ENCODE data around the gene GRID1.
"Not testable (repeated sequence)": the region's sequence is repeated elsewhere in the genome, so short reads cannot be mapped to it uniquely, and the experiment has no call there.

GRID1 gene

DNA sequence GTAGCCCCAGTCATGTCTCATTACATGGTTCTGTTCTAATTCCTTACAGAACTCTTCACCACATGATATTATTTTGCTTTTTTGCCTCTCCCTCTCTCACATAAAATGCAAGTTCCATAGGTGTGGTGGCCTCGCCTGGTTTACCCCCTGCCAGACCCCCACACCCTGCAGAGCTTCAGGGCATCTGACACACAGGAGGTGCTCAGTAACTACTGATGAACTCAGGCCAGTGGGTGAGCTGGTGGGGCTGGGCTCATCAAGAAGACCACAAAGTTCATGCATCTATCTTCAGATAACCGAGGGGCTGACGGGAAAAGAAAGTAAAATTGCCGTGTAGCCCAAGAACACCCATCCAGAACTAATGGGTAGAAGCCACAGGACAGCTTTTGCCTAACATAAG is 253.1 kb downstream of the GRID1 start:
- Mint-ChIP-seq H3K4me3 (no peak overlapping the region), H3K4me1 (no peaks in the 10 kb centered on the region), H3K27me3 (ENCODE audit: low read depth, poor library complexity) (peaks cover 12% of the 10 kb centered on the region), H3K36me3 (ENCODE audit: low read depth) (no peaks in the 10 kb centered on the region), H3K9me3 (no peaks in the 10 kb centered on the region), H3K27ac (no peak overlapping the region)
- TF ChIP-seq, protein P1, sequence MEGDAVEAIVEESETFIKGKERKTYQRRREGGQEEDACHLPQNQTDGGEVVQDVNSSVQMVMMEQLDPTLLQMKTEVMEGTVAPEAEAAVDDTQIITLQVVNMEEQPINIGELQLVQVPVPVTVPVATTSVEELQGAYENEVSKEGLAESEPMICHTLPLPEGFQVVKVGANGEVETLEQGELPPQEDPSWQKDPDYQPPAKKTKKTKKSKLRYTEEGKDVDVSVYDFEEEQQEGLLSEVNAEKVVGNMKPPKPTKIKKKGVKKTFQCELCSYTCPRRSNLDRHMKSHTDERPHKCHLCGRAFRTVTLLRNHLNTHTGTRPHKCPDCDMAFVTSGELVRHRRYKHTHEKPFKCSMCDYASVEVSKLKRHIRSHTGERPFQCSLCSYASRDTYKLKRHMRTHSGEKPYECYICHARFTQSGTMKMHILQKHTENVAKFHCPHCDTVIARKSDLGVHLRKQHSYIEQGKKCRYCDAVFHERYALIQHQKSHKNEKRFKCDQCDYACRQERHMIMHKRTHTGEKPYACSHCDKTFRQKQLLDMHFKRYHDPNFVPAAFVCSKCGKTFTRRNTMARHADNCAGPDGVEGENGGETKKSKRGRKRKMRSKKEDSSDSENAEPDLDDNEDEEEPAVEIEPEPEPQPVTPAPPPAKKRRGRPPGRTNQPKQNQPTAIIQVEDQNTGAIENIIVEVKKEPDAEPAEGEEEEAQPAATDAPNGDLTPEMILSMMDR (IDR thresholded peaks at IDR 0.05), result no peak
- DNase-seq, result no peak

DNA sequence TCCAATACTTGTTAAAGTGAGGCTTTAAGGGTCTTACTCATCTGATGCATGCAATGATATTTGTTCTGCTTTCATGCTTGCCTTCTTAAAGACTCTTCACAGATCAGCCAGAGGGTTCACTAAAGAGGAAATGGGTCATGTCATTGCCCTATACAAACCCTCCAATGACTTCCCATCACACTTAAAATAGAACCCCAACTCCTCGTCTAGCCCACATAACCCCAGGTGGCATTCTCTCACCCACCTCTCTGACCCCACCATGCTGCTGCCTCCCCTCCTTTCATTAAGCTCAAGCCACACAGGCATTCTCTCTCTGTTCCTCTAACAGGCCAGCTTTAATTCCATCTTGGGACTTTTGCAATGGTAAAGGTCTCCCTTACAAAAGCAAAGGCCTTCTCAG is 253.6 kb downstream of the GRID1 start:
- H3K27ac Mint-ChIP-seq, result no peak overlapping the region
- peaks cover 15% of the 10 kb centered on the region for H3K27me3 Mint-ChIP-seq (ENCODE audit: low read depth, poor library complexity)
- no peak for DNase-seq
- TF ChIP-seq, protein P1 (IDR thresholded peaks at IDR 0.05), result no peak
- no peaks in the 10 kb centered on the region for H3K36me3 Mint-ChIP-seq (ENCODE audit: low read depth)
- no peak overlapping the region for H3K4me3 Mint-ChIP-seq
- no peaks in the 10 kb centered on the region for H3K4me1 Mint-ChIP-seq
- H3K9me3 Mint-ChIP-seq, result no peaks in the 10 kb centered on the region

DNA sequence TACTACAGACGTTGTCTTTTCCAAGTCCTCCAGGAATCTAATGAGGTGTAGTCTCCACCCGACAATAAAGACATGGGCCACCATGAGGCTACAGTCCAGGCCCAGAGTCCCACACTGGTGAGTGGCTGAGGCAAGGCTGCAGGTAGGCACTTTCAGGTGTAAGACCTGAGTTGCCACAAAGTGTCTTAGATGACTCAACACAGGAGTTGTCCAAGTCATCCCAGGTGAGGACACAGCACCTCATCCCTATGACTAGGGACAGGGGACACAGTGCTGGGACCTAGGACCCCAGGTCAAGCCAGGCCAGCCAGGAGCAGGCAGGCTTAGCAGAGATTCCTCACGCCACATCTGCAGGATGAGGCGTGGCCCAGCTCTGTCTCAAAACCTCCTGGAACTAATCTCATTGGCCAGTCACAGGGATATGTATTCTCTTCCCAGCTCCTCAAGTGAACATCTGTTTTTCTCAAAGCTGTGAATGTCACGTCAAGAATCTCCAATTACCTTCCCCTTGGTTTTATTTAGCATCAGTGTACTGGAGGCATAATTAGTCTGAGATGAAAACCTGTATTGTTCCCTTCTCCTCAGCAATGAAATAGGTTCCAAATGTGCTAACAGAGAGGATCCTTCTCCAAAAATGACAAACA is 254.6 kb downstream of the GRID1 start:
- Mint-ChIP-seq H3K4me3 (no peak overlapping the region), H3K9me3 (no peaks in the 10 kb centered on the region), H3K27ac (no peak overlapping the region), H3K27me3 (ENCODE audit: low read depth, poor library complexity) (peaks cover 19% of the 10 kb centered on the region), H3K4me1 (no peaks in the 10 kb centered on the region), H3K36me3 (ENCODE audit: low read depth) (no peaks in the 10 kb centered on the region)
- TF ChIP-seq, protein P1 (IDR thresholded peaks at IDR 0.05), result no peak
- DNase-seq, result no peak

DNA sequence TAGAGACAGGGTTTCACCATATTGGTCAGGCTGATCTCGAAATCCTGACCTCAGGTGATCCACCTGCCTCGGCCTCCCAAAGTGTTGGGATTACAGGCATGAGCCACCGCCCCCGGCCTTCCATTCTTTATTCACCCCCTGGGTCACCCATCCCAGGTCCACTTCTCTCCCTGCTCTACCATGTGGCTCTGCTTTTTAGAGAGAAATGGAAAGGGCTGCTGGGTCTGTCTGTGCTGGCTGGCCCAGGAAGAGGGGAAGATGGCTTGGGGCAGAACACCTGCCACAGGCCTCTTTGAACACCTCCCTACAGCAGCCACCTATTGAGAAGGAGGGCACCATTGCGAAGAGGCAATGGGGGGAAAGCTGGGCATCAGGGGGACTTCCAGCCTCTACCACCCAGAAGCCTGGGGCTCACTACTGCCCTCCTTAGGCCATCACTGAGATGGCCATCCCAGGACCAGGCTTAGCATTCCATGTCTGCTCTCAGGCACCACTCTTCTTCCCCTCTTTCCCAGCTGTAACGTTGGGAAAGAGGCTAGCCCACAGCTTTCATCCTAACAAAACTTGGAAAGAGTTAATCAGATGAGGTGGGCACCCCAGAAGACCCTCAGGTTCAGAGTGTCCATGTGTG is 256.3 kb downstream of the GRID1 start:
- Mint-ChIP-seq H3K4me3 (no peak overlapping the region), H3K36me3 (ENCODE audit: low read depth) (no peaks in the 10 kb centered on the region), H3K27ac (no peak overlapping the region), H3K9me3 (no peaks in the 10 kb centered on the region), H3K4me1 (no peaks in the 10 kb centered on the region), H3K27me3 (ENCODE audit: low read depth, poor library complexity) (peaks cover 25% of the 10 kb centered on the region)
- DNase-seq, result no peak
- TF ChIP-seq, protein P1 (IDR thresholded peaks at IDR 0.05), result peak; percentile 16

DNA sequence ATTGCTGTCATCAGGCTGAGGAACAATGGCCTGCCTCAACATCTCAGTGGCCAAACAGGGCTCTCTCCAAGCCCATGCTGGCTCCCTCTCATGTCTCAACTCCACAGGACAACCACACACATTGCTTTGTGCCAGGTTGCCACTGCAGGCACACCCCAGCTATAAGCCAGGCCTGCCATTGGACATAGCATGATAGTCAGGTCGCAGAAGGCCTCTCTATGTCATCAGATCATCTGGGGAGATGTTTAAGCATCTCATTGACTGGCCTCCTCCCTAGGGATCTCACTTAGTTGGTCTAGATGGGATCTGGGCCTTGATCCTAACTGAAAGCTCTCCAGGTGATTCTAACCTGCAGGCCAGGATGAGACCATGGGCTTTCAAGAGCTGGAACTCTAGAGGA is 257.2 kb downstream of the GRID1 start:
- no peaks in the 10 kb centered on the region for H3K36me3 Mint-ChIP-seq (ENCODE audit: low read depth)
- no peak overlapping the region for H3K27ac Mint-ChIP-seq
- no peak for DNase-seq
- H3K4me1 Mint-ChIP-seq, result peaks cover 5% of the 10 kb centered on the region
- H3K9me3 Mint-ChIP-seq, result no peaks in the 10 kb centered on the region
- TF ChIP-seq, protein P1 (IDR thresholded peaks at IDR 0.05), result no peak
- no peak overlapping the region for H3K4me3 Mint-ChIP-seq
- H3K27me3 Mint-ChIP-seq (ENCODE audit: low read depth, poor library complexity), result peaks cover 21% of the 10 kb centered on the region

DNA sequence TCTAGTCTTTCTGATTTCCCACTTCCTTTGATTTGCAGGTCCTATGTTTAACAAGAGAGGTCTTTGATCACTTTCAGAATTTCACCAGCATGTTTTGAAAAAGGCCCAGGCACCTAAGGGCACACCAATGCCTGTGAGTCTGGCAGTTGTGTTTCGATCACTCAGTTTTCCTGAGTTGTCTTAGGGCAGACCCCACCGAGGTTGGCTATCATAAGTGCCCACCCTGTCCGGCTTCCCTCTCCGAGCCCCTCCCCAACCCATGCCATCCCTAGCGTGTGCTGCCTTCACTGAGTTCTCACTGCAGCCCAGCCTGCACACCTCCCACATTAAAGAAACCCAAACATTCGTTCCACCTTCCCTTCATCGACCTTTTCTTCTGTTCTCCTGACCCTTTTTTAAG is 257.9 kb downstream of the GRID1 start:
- no peak for DNase-seq
- Mint-ChIP-seq H3K4me3 (no peak overlapping the region), H3K36me3 (ENCODE audit: low read depth) (no peaks in the 10 kb centered on the region), H3K9me3 (no peaks in the 10 kb centered on the region), H3K27ac (no peak overlapping the region), H3K4me1 (peaks cover 8% of the 10 kb centered on the region), H3K27me3 (ENCODE audit: low read depth, poor library complexity) (peaks cover 18% of the 10 kb centered on the region)
- TF ChIP-seq, protein P1 (IDR thresholded peaks at IDR 0.05), result no peak

DNA sequence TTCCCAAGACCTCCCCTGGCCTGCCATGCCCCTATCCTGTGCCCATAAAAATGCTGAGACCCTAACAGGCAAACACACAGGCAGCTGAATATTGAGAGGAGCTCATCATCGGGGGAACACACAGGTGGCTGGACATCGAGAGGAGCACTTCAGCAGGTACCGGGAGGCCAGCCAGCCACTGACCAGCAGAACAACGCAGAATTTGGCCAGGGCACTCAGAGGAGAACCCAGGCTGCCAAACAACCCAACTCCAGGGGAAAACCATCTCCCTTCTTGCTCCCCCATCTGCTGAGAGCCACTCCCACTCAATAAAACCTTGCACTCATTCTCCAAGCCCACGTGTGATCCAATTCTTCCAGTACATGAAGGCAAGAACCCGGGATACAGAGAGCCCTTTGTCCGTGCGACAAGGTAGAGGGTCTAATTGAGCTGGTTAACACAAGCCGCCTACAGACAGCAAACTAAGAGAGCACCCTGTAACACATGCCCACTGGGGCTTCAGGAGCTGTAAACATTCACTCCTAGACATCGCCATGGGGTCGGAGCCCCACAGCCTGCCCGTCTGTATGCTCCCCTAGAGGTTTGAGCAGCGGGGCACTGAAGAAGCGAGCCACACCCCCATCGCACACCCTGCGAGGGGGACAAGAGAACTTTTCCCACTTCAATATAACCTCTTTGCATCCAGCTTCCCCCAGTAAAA is 258.8 kb downstream of the GRID1 start:
- not testable (repeated sequence) for H3K4me3 Mint-ChIP-seq; DNase-seq; H3K36me3 Mint-ChIP-seq (ENCODE audit: low read depth); H3K9me3 Mint-ChIP-seq; H3K27ac Mint-ChIP-seq
- Mint-ChIP-seq H3K27me3 (ENCODE audit: low read depth, poor library complexity) (peaks cover 22% of the 10 kb centered on the region), H3K4me1 (peaks cover 11% of the 10 kb centered on the region)

Data from nephron progenitor cell (in vitro differentiated cells).